HG03520 (cell line): ENCODE measurements around the gene TP73.
"Not testable (repeated sequence)": the region's sequence is repeated elsewhere in the genome, so short reads cannot be mapped to it uniquely, and the experiment has no call there.

Experiments used
- ATAC-seq: cut with Tn5 transposase; IDR thresholded peaks from one replicate; pipeline ENCODE4 v1.9.1; 2021; ENCODE audit warnings: mild to moderate bottlenecking, moderate library complexity; ENCODE audit not compliant: unreplicated experiment

TP73 gene

DNA sequence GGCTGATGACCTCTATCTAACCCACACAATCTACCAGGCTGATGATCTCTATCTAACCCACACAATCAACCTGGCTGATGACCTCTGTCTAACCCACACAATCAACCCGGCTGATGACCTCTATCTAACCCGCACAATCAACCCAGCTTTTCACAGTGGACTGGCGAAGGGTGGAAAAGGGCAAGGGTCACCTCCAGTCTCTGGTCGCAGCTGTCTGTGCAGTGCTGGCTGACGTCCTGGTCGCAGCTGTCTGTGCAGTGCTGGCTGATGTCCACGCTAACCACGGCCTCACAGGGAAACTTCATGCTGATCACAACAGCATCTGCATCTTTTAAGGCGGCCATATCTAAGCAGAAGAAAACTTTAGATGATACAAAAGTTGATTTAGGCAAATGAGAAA, 87.7 kb downstream of the TP73 start:
- ATAC-seq: no peak

GRCh38 chr1:3740752-3741151, 88.4 kb downstream of the TP73 start:
- no peak for ATAC-seq

DNA sequence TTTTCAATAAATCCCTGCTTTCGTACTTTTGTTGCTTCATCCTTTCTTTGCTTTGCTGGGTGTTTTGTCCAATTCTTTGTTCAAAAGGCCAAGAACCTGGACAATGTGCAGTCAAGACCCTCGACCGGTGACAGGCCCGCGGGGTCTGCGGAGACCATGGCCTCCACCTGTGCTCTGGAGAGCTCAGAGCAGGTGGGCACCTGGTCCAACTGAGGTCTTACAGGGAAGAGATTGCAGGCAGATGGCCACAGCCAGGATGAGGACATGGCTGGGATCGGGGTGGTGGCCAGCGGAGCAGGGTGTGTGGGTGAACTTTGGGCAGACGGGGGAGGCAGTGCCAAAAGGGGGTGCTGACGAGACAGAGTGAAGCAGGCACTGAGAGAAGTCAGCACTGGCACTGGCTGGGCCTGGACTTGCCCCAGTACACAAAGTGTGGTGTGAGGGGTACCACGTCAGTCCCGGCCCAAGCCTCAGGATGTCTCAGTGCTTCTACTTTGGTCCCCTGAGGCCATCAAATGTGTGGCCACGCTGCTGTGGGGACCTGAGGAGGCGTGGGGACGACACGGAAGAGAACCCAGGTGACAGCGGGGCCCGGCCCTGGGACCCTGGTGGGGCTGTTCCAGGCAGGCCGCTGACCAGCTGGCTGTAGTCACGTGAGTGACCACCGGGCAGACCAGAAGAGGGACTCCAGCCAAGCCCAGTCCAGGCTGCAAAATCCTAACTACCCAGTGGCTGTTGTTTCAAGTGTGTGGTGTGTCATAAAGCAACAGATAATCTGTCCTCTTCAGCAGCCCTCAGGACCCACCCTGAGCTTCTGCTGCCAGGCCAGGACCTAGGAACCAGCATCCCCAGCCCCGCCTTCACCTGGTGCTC, 89.5 kb downstream of the TP73 start:
- no peak for ATAC-seq

DNA sequence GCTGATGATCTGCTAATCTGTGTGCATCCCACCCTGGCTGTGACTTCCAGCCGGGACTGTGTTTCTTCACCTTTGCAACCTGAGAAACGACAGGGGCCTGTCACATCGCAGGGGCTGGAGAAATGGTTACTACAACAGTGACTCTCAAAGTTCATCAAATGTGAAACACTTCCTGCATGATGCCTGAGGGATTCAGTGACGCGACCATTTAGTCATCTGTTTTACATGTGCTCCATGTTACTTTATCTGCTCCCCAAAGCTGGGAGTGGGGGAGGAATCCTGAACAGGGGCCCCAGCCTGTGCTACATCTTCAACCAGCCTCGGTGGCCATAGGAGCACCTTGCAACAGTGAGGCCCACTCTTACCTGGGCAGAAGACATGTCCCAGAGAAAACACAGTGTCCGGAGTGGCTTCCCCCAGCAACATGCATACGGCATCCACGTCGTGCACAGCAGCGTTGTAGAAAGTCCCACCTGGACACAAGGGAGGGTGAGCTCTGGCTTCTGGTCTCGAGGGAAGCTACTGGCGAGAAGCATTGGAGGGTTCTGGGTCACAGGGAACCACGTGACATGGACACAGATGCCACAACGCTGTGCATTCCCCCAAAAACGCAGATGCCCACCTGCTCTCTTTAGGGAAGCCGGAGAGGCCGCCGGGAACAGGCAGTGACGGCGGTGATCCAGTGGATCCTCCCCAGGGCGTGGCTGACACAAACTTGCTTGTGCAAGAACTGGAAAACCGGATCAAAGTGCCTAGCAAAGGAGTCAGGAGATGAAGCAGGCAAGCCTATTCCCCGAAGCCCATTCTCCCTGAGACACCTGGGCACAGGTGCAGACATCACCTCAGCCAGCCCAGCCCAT, 90.4 kb downstream of the TP73 start:
- ATAC-seq: no peak

- ATAC-seq: no peak
Measured at GRCh38 chr1:3743421-3743820, 91.1 kb downstream of the TP73 start.

DNA sequence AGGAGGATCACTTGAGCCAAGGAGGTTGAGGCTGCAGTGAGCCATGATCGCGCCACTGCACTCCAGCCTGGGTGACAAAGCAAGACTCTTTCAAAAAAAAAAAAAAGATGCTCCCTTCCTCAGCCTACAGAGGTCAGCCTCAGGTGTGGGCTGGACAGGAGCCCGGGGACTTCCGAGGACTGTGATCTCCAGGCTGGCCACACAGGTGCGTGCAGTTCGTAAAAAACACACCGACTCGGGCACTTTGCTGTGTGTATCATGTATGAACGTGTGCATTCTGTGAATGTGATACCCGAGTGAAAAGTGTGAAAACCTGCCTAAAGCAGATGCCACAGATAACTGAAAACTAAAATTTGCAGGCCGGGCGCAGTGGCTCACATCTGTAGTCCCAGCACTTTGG, 91.5 kb downstream of the TP73 start:
- no peak for ATAC-seq

DNA sequence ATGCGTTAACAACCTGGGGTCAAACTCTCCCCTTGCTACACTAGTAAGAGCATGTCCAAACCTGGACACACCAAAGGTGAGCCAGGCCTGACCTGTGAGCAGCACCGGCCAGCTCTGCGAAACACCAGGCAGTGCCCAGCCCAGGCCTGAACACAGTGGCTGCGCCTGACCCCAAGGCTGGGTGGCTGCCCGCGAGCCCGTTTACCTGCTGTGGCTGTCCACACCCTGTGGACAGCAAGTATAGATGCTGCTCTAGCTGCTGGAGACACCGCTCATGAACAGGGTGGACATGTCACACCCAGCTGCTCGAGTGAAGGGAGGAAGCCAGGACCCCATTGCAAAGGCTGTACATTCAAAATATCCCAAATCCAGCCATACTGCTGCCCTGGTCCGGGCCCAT, 92.3 kb downstream of the TP73 start:
- ATAC-seq: no peak

DNA sequence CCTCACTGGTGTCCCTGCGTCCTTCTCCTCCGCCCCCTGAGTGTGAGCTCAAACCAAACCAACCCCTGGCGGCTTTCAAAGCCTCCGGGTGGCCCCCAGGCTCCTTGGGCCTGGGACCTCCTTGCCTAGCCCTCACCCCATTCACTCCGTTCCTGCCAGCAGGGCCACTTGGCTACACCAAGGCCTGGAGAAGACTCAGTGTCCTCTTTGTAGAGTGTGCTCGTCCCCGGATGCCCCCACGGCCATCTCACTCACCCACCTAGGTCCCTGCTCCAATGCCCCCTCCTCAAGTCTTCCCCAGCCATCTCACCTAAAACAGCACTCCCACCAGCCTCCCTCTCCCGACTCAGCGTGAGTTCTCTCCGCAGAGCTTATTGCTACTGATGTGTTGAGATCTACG, 92.8 kb downstream of the TP73 start:
- no peak for ATAC-seq

- no peak for ATAC-seq
Measured at GRCh38 chr1:3745590-3746381, 93.5 kb downstream of the TP73 start.

- ATAC-seq: no peak
Measured at GRCh38 chr1:3746389-3746829, 94.1 kb downstream of the TP73 start.

DNA sequence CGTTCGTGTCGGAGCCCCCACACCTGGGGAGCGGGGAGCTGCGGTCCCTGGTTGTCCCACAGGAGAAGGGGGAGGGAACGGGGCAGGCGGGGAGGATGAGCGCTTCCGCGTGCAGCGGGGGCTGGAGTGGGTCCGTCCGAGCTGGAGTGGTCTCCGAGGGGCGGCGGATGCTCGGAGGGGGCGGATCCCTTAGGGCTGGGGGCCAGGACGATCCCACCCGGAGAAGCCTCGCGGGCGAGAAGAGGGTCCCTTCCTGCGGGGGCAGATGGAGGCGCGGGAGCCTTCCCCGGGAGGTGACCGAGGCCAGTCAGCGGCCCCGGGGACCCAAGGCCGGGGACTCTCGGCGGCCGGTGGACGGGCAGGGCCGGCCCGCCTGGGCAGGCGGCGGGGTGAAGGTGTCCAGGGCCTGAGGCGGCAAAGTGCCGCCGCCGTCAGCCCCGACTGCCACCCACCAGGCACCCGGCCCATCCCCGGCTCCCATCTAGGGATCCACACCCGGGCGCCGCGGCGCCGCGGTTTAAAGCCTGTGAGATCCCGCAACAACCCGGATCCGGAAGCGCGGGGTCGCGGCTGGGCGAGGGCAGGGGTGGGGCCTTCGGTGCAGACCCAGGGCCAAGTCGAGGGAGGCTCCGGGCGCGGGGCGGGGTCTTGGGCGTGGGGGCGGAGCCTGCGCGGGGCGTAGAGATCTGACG, 94.7 kb downstream of the TP73 start:
- no peak for ATAC-seq

DNA sequence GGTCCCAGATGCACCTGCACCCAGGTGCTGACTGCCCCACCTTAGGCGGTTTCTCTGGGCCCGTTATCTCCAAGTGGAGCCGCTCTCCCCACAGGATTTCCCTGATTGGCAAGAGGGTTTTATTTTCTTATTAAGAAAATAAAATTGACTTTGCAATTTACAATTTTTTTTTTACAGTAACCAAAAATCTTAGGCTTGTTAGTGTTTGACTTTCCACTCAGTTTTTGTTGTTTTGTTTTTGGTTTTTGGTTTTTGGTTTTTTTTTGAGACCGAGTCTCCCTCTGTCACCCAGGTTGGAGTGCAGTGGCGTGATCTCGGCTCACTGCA, 95.2 kb downstream of the TP73 start:
- no peak for ATAC-seq

DNA sequence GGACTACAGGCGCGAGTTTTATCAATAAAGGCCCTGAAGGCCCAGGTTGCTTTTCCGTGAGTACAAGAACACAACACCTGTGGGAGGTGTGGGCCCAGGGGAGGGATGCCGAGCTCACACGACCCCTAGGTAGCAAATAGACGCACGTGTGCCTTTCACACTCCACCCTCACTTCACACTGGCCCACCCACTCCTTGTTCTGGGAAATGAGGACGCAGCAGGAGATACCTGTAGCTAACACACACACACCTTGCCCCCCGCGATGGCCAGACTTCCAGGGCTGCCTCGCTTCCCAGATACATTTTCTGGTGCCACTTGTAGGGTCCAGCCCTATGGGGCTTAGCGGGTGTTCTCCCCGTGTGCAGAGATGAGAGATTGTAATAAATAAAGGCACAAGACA, 95.6 kb downstream of the TP73 start:
- no peak for ATAC-seq

- not testable (repeated sequence) for ATAC-seq
Measured at GRCh38 chr1:3748316-3748900, 96.1 kb downstream of the TP73 start.

DNA sequence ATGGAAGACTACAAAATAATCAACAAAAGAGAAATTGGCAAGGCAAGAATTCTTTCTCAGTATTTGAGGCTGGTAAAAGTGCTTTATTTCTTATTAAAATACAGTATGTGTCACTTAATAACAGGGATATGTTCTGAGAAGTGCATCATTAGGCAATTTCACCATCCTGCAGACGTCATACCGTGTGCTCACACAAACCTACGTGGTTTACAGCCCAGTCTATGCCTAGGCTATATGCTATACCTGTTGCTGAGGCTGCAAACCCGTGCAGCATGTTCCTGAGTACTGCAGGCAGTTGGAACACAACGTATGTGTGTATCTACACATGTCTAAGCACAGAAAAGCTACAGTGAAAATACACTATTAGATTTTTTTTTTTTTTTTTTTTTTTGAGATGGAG, 97.2 kb downstream of the TP73 start:
- ATAC-seq: no peak

DNA sequence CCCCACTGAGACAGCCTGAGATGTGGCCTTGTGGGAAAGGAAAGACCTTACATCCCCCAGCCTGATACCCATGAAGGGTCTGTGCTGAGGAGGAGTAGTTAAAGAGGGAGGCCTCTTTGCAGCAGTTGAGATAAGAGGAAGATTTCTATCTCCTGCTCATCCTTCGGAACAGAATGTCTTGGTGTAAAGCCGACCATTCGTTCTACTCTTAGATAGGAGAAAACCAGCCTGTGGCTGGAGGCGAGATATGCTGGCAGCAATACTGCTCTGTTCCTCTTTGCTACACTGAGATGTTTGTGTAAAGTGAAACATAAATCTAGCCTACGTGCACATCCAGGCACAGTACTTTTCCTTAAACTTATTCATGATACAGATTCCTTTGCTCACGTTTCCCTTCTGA, 98.4 kb downstream of the TP73 start:
- ATAC-seq: no peak

DNA sequence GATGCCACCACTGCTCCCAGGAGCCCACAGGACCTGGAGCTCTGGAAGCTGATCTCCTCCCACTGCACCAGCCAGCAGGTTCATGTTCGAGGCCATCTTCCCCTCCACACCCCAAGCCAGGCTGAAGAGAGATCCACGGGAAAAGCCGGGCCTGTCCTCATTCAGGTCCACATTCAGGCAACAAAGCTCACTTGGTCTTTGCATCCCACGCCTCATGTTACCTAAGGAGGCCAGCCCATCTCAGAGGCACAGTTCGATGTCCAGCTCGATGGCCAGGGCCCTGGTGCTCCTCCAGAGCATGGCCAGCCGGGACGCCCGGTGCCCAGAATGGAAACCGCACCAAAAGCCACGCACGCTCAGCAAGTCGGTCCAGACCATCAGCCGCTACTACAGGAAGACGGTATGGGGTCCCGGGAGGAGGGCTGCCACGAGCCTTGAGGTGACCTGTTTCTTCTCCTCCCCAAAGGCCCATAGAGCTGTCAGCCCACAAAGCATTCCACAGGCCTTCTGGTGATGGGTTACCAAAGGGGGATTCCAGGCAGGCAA, 100.2 kb downstream of the TP73 start, which contains the start of gene CCDC27:
CCDC27 (plus strand) TSS at position 51 of the 546 bp plus-strand sequence; CDS start at position 83, 32 bp downstream.
- ATAC-seq: no peak

GRCh38 chr1:3753656-3754454, 101.5 kb downstream of the TP73 start:
- ATAC-seq: no peak

GRCh38 chr1:3756394-3756793, 104.1 kb downstream of the TP73 start:
- ATAC-seq: no peak
